Epithelial cell of proximal tubule (primary cell): ENCODE results near the gene RAB30. TPM values are rescaled to one million over a fixed set of nuclear protein-coding genes. Genes with fewer than 3 reads are reported as not detected.
A peak's percentile ranks its signal among the peaks of the same experiment; 100 is the strongest.

ENCODE experiments used
- DNase-seq: peaks from one replicate; pipeline ENCODE4 v3.0.0-alpha.2; 2011; ENCODE audit warnings: low read depth
- H3K4me3 ChIP-seq: 2 replicates; pipeline ENCODE4 v1.5.1; 2011; ENCODE audit warnings: low read depth, mild to moderate bottlenecking, low read length
- CTCF ChIP-seq: conservative IDR thresholded peaks from 2 replicates; pipeline ENCODE4 v1.5.1; 2012; ENCODE audit warnings: low read depth, mild to moderate bottlenecking, low read length
- total RNA-seq: library from RNA; depleted of rRNA; stranded (reverse); fragments of >200 nt; gene quantifications from 2 replicates; pipeline ENCODE4 v1.2.3, GENCODE V29; 2015

Gene RAB30
- total RNA-seq, 1 donor from 2014 or later = 2.8 TPM

DNA sequence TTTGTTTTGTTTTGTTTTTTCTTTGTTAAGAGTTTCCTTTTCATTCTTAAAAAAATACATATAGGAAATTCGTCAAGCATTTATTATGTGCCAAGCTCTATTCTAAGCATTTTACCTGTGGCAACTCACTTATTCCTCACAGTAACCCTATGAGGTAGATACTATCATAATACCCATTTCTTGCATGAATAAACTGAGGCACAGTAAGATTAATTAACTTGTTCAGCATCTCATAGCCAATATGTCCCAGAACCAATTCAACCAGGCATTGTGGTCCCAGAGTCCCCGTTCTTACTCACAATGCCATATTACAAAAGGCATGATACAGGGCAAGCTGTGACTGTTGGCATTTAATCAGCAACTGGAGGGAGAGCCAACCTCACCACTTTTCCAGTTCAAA, 83.7 kb downstream of the RAB30 start:
- DNase-seq = no peak
- TF ChIP-seq CTCF = no peak

GRCh38 chr11:82986446-82986845, 85.3 kb downstream of the RAB30 start:
- no peak overlapping the region for H3K4me3 ChIP-seq
- TF ChIP-seq CTCF = no peak
- no peak for DNase-seq

More for the DNA sequence above, 83.7 kb downstream of the RAB30 start:
- H3K4me3 ChIP-seq = no peak overlapping the region

DNA sequence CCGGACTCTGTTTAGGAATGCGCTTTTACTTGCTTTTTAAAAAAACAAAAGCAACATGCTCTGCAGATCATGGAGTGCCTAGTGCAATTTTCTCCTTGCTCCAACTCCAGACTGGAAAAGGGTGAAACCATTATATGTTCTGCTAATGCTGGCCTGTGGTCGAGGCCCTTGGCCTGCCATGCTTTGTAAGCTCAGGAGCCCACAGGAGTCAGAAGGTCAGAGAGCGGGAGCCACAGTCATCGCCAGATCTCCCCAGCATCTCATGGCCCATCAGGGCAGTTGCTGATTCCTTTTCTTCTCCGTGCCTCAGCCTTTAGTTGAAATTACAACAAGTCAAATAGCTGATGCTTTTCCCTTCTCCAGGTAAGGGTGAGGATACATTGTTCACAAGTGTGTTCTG, 89.8 kb downstream of the RAB30 start:
- DNase-seq = no peak
- TF ChIP-seq CTCF = no peak
- H3K4me3 ChIP-seq = no peak overlapping the region

DNA sequence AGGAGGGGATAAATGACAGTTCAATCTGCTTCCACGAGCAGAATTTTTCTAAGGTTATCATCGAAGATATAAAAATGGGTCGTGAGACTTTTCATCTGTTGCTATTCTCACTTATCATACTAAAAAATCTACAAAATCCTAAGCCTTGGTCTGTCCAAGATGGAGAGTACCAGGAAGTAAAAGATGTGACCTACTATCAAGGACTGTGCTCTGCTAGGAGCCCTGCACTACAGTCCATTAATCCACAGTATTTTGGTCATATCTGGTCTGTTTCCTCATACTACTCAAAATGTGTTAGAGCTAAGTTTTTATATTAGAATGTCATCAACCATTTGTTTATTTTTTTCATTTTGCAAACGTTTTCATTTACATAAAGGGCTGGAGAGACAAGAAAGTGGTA, 90.8 kb downstream of the RAB30 start:
- no peak overlapping the region for H3K4me3 ChIP-seq
- no peak for TF ChIP-seq CTCF
- DNase-seq = no peak

- DNase-seq = peak; percentile 67
- no peak overlapping the region for H3K4me3 ChIP-seq
- TF ChIP-seq CTCF = no peak
Observed at GRCh38 chr11:82980292-82980691, 91.4 kb downstream of the RAB30 start.

- no peak for TF ChIP-seq CTCF
- H3K4me3 ChIP-seq = no peak overlapping the region
- no peak for DNase-seq
Observed at GRCh38 chr11:82979824-82980223, 91.9 kb downstream of the RAB30 start.

- peak; percentile 59 for DNase-seq
- H3K4me3 ChIP-seq = no peak overlapping the region
- no peak for TF ChIP-seq CTCF
Observed at GRCh38 chr11:82978422-82979099, 93.1 kb downstream of the RAB30 start.
